Measurements from ENCODE around the gene PLCH1. TPM values are rescaled to one million over a fixed set of nuclear protein-coding genes. Genes with fewer than 3 reads are reported as not detected.

Gene PLCH1
- total and polyA plus RNA-seq, 2 of the 8 experiments (the other 6 are each of a cell fraction or from before 2014, with no cell fraction given), result 5.8 to 17.2 TPM

DNA sequence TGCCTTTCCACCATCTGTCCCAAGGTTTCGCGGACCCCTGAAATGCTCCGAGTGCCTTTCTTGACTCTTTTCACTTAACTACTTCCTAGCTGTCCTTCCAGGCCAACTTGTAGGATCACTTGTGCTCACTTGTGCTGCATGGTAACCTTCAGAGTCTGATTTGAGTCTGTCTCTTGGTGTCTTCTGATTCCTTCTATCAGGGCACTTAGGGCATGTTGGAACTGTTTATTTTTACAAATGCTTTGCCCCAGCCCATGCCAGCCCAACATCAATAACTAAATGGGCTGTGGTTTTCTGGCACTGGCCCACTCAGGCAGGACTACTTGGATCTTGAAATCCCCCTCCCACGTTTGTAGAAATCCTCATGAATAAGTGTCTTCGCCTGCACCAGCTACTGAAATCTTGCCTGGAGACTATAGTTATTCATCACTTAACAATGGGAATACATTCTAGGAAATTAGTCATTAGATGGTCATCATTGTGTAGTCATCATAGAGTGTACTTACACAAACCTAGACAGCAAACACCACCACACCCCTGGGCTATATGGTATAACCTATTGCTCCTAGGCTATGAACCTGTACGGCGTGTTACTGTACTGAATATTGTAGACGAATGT lies 328.3 kb downstream of the PLCH1 start:
- no peak overlapping the region for H3K18ac ChIP-seq (ENCODE audit: extremely low read depth, low read length)
- no peak overlapping the region for H3K56ac ChIP-seq (replicated peaks; ENCODE audit: insufficient read length, low read depth, low read length)
- no peak overlapping the region for H3K27ac ChIP-seq (ENCODE audit: low read depth, low read length)
- H3K79me1 ChIP-seq (ENCODE audit: low read depth, low read length), result no peaks in the 10 kb centered on the region
- H4K20me1 ChIP-seq (replicated peaks in 1 of 2; ENCODE audit: control insufficient read depth in 1 of 2, insufficient read depth in 2 of 2, low read length in 2 of 2), result no peaks in the 10 kb centered on the region
- no peak overlapping the region for H3K14ac ChIP-seq (ENCODE audit: insufficient read length)
- no peak overlapping the region for H3K4ac ChIP-seq (replicated peaks; ENCODE audit: insufficient read length, low read depth, low read length)
- H3K23ac ChIP-seq (ENCODE audit: insufficient read length), result no peak overlapping the region
- no peak overlapping the region for H2BK12ac ChIP-seq (ENCODE audit: low read depth, low read length)
- H2BK120ac ChIP-seq (replicated peaks; ENCODE audit: low read depth, low read length), result no peak overlapping the region
- no peak overlapping the region for H2BK15ac ChIP-seq (ENCODE audit: low read length)
- no peak overlapping the region for H2BK5ac ChIP-seq (ENCODE audit: low read depth, low read length)
- H3K9me3 ChIP-seq (ENCODE audit: insufficient read depth in 2 of 2, low read depth in 1 of 2, low read length in 1 of 2), result peaks cover 0 to 4% of the 10 kb centered on the region in 2 experiments; a peak in 1 of 4 replicates
- no peak overlapping the region for H4K5ac ChIP-seq (ENCODE audit: insufficient read length, low read depth, low read length)
- TF ChIP-seq RBBP5 (IDR thresholded peaks at IDR 0.05; ENCODE audit: borderline replicate concordance, low read depth, low read length) (no peak), RNF2 (IDR thresholded peaks at IDR 0.05; ENCODE audit: borderline replicate concordance, low read depth, low read length, missing control alignments, poor library complexity, severe bottlenecking) (no peak), TAF7 (optimal IDR thresholded peaks at IDR 0.05; ENCODE audit: borderline replicate concordance, low read depth, low read length) (no peak), CTBP2 (IDR thresholded peaks at IDR 0.05; ENCODE audit: borderline replicate concordance, insufficient read depth, insufficient read length, low read length) (no peak), SP2 (IDR thresholded peaks at IDR 0.05; ENCODE audit: low read length) (no peak), GABPA (IDR thresholded peaks at IDR 0.05; ENCODE audit: borderline replicate concordance, insufficient read depth, low read length) (no peak), EP300 (IDR thresholded peaks at IDR 0.05; ENCODE audit: borderline replicate concordance in 1 of 2, low read depth in 2 of 2, low read length in 2 of 2) (no peak), KDM4A (IDR thresholded peaks at IDR 0.05; ENCODE audit: low read depth, low read length, severe bottlenecking) (no peak), SIN3A (conservative IDR thresholded peaks at IDR 0.05 in 1 of 2, IDR thresholded peaks at IDR 0.05 in 1 of 2; ENCODE audit: low read depth in 1 of 2, low read length in 2 of 2) (no peak), HDAC6 (IDR thresholded peaks at IDR 0.05; ENCODE audit: low read depth, low read length) (no peak), CEBPB (IDR thresholded peaks at IDR 0.05; ENCODE audit: low read depth, low read length) (no peak), BACH1 (IDR thresholded peaks at IDR 0.05; ENCODE audit: low read length) (no peak)
- H3K23me2 ChIP-seq (ENCODE audit: low read depth, low read length), result no peaks in the 10 kb centered on the region
- ChIA-PET POLR2A (ENCODE audit: partially characterized antibody) (interaction anchor here (0.6 kb wide), 1 partner anchor 1277 kb away, joined by 3 read pairs; no protein-coding TSS in a partner anchor), CTCF (ENCODE audit: partially characterized antibody) (interaction anchor here (1.0 to 1.2 kb wide), 2 partner anchors 18 to 27 kb away, joined by 3 to 4 read pairs; no protein-coding TSS in a partner anchor)
- H3K4me3 ChIP-seq (ENCODE audit: extremely low read depth in 1 of 4, insufficient read depth in 2 of 4, low read depth in 3 of 4, low read length in 4 of 4), result no peak overlapping the region
- H3K9ac ChIP-seq (replicated peaks in 1 of 4; ENCODE audit: extremely low read depth in 1 of 4, low read depth in 3 of 4, low read length in 3 of 4), result no peak overlapping the region
- H3K79me2 ChIP-seq (ENCODE audit: control insufficient read depth in 1 of 2, insufficient read depth in 2 of 2, low read length in 2 of 2), result no peaks in the 10 kb centered on the region
- no peak overlapping the region for H2BK20ac ChIP-seq (ENCODE audit: low read length)
- no peak overlapping the region for H4K91ac ChIP-seq (replicated peaks; ENCODE audit: insufficient read length, low read length)
- 90% methylated on average over 8 of the region's 8 CpGs; no CpG with 5 or more reads in 1 of the 2 experiments for WGBS, 2 experiments (ENCODE audit: extremely low coverage in 1 of 2, insufficient coverage in 1 of 2, insufficient read length in 1 of 2, insufficient replicate concordance in 2 of 2, low coverage in 1 of 2, low lambda C conversion rate in 2 of 2, missing lambda C conversion rate in 1 of 2)
- H2AK5ac ChIP-seq (ENCODE audit: low read depth, low read length), result no peak overlapping the region
- H3K4me1 ChIP-seq (replicated peaks in 1 of 4; ENCODE audit: control insufficient read depth in 3 of 4, insufficient read depth in 4 of 4, low read length in 3 of 4), result peaks cover 0 to 8% (median 3%) of the 10 kb centered on the region in 4 experiments; a peak in 4 of 7 replicates
- no peak overlapping the region for H2AFZ ChIP-seq (ENCODE audit: low read length)
- no peak for FAIRE-seq
- DNase-seq (ENCODE audit: low read depth in 1 of 2, low spot score in 2 of 2), result no peak
- H3K36me3 ChIP-seq (ENCODE audit: control insufficient read depth in 2 of 4, insufficient read depth in 4 of 4, low read length in 3 of 4), result no peaks in the 10 kb centered on the region
- no peak overlapping the region for H4K8ac ChIP-seq (ENCODE audit: extremely low read depth, insufficient read depth, low read length)
- H3K27me3 ChIP-seq (replicated peaks in 1 of 4; ENCODE audit: control insufficient read depth in 3 of 4, extremely low read depth in 1 of 4, insufficient read depth in 3 of 4, low read length in 3 of 4), result no peaks in the 10 kb centered on the region
- H3K4me2 ChIP-seq (ENCODE audit: insufficient read depth in 1 of 2, low read depth in 2 of 2, low read length in 2 of 2), result no peak overlapping the region

Measured in H1 (cell line).